ENCODE measurements around the gene INTS11.
A peak's percentile ranks its signal among the peaks of the same experiment; 100 is the strongest.

INTS11 gene

DNA sequence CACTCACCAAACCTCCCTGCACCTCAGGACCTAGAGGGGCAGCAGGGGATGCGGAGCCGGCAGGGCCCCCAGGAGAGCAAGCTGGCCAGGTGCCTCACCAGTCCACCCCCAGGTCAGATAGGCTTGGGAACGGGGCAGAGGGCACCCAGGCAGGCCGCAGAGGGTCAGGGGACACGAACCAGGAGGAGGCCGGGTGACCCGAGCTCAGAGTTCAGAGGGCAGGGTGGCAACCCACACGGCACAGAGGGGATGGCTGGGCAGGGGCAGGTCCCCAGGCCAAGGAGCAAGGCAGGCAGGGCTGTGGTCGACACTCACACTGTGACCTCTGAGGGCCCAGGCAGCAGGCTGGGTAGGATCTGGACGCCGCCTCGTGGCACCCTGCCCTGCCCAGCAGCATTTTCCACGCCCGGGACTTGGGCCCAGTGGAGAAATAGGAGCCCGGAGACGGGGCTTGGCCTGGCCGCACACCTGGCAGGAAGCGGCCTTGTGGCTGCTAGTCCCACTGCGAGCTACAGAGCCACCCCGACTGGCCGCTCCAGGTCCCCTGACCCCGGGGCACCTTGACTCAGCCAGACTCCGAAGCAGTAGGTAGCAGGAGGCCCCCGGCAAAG is 19.5 kb upstream of the INTS11 start:
- no peak for DNase-seq

DNA sequence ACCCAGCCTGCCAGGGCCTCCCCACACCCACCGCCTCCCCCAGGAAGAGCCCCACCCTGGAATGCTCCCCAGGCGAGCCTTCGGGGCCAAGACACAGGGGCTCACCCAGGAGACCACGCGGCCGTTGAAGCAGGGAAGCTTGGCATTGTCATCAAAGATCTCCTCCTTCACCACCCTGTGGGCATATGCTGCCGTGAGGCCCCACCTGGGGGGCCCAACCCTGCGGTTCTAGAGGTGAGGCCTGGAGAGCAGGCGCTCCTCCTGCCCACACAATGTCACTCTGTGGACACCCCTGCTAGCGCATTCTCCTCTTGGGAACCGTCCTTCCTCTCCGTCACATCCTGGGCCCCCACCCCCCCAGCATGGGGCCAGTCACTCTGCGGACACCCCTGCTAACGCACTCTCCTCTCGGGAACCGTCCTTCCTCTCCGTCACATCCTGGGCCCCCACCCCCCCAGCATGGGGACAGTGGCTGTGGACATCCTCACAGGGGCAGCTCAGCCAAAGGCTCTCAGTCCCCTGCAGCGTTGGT is 18.2 kb upstream of the INTS11 start:
- no peak for DNase-seq

DNA sequence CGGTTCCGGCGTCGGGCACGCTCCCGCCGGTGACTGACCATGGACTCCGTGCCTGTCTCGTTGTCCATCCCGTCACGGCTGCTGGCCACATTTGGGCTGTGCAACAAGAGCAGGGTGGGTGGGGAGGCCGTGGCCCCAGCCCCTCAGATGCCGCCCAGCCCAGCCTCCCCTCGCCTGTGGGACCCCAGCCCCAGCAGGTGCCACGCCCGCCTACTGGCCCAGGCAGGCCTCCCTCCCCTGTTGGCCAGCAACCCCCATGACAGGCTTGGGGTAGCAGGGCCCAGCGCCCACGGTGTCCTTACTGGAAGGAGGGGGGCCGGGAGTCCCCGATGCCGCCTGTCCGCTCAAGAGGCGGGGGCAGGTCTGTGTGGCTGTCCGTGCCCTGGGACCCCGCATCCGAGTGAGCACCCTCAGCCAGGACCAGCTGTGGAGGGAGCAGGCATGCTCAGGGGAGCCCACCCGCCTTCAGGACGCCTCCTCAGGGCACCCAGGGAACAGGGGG is 17.7 kb upstream of the INTS11 start:
- no peak for DNase-seq

DNA sequence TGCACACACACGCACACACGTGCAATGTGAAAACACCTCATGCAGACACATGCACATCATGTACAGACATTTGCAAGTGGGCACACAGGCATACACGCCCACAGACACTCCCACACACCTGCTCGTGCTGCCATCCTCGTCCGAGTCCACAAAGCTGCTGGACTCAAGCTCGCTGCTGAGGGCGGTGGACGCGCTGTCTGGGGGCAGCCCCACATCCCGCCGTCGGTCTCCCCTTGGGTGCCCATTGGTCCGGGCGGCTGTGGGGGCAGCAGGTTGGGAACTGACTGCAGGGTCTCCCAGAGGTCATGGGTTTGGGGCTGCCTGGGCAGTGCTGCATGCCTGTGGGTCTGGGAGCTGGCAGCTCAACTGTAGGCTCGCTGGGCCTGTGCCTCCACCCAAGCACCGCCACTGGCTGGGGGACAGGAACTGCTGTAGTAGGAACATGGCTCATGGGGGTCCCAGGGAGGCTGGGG is 17.1 kb upstream of the INTS11 start:
- DNase-seq, result no peak

DNA sequence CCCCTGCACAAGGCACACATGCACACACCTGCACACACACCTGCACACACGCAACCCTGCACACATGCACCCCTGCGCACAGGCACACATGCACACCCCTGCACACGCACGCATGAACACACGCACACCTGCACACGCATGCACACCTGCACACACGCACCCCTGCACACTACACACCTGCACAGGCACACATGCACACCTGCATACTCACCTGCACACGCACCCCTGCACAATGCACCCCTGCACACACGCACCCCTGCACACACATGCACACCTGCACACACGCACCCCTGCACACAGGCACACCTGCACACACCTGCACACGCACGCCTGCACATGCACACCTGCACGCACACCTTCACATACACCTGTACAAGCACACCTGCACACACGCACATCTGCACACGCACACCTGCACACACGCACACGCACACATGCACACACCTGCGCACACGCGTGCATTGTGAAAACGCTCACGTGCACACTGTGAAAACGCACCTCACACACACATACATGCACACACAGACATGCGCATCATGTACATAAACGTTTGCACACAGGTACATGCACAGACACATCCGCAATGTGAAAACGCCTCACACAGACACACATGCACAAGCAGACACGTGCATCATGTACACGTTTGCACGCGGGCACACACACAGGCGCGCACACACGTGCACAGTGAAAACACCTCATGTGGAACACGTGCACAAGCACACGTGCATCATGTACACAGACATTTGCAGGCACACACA is 16.5 kb upstream of the INTS11 start:
- DNase-seq, result no peak

DNA sequence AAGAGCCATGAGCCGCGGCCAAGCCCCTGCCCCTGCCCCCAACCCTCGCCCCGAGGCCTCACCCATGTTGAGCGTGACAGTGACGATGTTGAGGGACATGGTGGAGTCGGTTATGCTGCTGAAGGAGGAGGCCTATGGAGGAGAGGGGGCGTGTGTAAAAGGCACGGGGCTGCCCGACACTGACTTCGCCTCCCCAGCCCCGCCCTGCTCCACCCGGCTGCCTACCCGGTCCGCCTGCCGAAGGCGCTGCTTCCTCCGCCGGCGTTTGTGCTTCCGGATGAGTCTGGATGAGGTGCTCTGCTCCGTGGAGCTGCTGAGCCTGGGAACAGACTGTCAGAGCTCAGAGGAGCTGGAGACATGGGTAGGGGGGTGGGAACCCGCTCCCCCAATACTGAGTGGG is 15.7 kb upstream of the INTS11 start:
- DNase-seq, result no peak

DNA sequence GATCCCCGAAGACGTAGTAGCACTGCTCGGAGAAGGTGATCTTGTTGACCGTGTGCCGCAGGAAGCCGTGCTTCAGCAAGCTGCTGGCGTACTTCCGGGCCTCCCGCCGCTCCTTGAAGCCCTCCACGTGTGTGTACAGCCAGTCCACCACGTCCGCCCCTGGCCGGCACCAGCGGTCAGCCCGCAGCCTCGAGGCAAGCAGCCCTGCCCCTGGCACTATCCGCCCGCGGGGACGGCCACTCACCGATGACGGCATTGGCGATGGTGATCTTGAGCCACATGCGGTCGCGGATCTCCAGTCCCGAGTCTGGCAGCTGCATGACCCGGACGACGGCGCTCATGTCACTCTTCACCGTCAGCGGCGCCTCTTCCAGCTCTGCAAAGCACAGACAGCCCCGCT is 13.8 kb upstream of the INTS11 start:
- no peak for DNase-seq

DNA sequence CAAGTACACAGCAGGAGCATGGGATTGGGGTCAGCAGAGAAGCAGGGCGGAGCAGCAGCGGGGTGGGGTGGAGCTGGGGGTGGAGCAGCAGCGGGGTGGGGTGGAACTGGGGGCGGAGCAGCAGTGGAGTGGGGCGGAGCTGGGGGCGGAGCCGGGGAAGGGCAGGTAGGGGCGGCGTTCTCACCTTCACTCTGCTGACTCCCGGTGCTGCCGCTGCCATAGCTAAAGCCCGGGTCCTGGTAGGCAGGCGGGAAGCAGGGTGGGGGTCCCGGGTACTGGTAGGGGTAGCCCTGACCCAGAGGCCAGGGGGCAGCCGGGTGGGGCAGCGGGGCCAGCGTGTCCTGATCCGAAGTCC is 13.3 kb upstream of the INTS11 start:
- peak; percentile 49 for DNase-seq

DNA sequence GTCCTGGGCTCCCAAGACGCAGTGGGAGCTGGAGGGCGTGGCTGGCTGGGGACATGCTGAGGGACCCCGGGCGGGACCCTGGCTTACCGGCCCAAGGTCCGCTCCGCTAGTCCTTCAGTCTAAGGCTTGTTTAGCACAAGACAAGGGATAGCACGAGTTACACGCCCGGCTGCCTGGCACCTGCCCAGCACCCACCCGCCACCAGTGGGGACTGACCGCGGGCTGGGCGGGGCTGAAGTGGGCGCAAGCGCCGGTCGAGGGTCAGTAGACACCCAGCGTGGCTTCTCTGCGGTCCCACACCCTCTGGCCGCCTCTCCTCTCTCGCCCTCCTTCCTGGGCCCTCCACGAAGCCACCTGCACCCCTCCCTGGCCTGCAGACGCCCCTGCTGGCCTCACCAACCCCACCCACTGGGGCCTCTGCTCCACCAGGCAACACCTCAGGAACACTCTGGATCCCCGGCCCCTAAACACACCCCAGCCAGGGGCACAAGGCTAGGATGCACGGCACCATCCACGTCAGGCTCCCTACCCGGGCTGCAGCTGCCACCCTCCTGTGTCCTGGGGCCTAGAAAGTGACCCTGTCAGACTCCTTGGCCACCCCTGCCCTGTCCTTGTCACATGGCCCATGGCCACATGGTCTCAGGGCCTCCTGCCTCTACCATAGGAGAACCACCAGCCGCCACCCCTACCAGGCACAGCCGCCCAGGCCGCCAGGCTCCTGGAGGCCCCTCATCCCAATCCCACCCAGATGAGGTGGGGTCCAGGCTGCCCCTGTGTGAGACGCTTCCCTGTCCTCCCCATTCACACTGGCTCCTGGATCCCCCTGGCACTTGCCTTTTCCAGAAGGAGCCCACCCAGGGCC is 12.7 kb upstream of the INTS11 start:
- no peak for DNase-seq

DNA sequence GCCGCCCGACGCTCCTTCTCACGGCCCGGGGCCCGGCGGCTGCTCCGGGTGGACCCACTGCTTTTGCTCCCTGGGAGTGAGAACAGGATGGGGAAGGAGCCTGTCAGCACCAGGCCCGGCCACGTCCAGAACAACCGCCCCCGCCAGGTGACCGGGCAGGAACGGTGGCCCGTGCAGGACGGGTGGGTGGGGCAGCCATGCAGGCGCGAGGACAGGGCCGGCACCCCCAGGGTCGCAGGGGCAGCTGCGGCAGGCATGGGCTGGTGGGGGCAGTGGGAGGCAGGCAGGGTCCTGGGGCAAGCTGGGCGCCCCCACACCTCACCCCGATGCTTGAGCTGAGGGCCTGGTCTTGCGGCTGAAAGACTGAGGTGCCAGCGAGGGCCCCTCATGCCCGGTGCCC is 12.0 kb upstream of the INTS11 start:
- no peak for DNase-seq

DNA sequence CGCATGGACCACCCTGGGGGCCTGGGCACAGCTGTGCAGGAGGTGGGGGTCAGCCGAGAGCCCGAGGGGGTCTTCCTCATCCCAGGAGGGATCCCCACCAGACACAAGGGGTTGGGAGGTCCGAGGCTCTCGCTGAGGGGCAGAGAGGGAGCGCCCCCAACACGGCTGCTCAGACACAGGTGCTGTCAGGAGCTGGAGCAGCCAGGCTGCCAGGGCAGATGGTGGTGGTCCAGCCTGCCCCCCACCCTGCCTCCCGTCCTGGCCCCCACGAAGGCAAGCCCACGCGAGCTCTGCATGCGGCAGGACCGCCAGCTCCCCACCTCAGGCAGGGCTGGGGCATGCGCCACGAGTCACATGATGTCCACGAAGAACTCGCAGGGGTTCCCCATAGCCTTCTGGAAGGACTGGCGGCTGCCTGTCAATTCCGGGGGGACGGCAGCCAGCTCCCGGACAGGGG is 11.4 kb upstream of the INTS11 start:
- no peak for DNase-seq

DNA sequence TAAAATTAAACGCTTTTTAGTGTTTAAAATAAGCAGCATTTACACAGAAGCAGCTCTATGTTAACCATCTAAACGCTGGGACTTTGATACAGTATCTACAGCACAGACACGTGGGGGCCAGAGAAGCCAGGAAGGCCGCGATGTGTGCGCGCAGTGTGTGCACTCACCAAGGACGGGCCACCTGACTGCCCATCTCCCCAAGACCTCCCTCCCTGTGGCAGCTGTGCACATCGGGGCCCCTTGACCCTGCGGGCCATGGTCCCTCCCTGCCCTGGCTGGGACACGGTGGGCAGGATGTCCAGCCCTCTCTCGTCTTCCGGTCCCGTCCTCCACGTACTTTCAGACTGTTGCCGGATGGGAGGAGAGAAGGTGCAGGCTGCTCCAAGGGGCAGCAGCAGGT is 10.8 kb upstream of the INTS11 start:
- no peak for DNase-seq

DNA sequence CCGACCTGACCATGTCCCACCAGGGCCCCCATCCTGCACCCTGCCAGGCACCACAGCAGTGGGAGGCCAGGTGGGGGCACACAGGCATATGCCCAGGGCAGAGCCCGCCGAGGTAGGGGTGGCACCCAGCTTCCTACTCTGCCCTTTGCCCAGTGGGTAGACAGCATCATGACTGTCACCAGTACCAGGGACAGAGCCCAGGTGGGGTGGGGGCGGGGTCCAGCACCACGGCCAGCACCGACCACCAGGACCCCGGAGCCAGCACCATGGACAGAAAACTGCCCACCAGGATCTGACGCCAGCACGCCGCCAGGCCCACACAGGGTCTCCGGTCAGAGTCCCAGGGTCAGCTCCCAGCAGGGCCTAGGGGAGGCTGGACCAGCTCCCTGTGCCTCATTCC is 10.4 kb upstream of the INTS11 start:
- DNase-seq, result no peak

DNA sequence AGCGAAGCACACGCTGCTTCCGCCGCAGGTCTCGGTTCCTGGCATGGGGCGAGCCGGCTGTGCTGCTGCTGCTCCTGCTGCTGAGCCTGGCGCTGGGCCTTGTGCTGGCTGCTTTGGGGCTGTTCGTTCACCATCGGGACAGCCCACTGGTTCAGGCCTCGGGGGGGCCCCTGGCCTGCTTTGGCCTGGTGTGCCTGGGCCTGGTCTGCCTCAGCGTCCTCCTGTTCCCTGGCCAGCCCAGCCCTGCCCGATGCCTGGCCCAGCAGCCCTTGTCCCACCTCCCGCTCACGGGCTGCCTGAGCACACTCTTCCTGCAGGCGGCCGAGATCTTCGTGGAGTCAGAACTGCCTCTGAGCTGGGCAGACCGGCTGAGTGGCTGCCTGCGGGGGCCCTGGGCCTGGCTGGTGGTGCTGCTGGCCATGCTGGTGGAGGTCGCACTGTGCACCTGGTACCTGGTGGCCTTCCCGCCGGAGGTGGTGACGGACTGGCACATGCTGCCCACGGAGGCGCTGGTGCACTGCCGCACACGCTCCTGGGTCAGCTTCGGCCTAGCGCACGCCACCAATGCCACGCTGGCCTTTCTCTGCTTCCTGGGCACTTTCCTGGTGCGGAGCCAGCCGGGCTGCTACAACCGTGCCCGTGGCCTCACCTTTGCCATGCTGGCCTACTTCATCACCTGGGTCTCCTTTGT is 9.2 kb upstream of the INTS11 start:
- no peak for DNase-seq

DNA sequence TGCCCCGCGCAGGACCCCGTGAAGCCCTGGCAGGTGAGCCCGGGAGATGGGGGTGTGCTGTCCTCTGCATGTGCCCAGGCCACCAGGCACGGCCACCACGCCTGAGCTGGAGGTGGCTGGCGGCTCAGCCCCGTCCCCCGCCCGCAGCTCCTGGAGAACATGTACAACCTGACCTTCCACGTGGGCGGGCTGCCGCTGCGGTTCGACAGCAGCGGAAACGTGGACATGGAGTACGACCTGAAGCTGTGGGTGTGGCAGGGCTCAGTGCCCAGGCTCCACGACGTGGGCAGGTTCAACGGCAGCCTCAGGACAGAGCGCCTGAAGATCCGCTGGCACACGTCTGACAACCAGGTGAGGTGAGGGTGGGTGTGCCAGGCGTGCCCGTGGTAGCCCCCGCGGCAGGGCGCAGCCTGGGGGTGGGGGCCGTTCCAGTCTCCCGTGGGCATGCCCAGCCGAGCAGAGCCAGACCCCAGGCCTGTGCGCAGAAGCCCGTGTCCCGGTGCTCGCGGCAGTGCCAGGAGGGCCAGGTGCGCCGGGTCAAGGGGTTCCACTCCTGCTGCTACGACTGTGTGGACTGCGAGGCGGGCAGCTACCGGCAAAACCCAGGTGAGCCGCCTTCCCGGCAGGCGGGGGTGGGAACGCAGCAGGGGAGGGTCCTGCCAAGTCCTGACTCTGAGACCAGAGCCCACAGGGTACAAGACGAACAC is 8.5 kb upstream of the INTS11 start:
- DNase-seq, result no peak

DNA sequence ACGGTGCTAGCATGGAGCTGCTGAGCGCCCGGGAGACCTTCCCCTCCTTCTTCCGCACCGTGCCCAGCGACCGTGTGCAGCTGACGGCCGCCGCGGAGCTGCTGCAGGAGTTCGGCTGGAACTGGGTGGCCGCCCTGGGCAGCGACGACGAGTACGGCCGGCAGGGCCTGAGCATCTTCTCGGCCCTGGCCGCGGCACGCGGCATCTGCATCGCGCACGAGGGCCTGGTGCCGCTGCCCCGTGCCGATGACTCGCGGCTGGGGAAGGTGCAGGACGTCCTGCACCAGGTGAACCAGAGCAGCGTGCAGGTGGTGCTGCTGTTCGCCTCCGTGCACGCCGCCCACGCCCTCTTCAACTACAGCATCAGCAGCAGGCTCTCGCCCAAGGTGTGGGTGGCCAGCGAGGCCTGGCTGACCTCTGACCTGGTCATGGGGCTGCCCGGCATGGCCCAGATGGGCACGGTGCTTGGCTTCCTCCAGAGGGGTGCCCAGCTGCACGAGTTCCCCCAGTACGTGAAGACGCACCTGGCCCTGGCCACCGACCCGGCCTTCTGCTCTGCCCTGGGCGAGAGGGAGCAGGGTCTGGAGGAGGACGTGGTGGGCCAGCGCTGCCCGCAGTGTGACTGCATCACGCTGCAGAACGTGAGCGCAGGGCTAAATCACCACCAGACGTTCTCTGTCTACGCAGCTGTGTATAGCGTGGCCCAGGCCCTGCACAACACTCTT is 7.7 kb upstream of the INTS11 start:
- DNase-seq, result no peak

DNA sequence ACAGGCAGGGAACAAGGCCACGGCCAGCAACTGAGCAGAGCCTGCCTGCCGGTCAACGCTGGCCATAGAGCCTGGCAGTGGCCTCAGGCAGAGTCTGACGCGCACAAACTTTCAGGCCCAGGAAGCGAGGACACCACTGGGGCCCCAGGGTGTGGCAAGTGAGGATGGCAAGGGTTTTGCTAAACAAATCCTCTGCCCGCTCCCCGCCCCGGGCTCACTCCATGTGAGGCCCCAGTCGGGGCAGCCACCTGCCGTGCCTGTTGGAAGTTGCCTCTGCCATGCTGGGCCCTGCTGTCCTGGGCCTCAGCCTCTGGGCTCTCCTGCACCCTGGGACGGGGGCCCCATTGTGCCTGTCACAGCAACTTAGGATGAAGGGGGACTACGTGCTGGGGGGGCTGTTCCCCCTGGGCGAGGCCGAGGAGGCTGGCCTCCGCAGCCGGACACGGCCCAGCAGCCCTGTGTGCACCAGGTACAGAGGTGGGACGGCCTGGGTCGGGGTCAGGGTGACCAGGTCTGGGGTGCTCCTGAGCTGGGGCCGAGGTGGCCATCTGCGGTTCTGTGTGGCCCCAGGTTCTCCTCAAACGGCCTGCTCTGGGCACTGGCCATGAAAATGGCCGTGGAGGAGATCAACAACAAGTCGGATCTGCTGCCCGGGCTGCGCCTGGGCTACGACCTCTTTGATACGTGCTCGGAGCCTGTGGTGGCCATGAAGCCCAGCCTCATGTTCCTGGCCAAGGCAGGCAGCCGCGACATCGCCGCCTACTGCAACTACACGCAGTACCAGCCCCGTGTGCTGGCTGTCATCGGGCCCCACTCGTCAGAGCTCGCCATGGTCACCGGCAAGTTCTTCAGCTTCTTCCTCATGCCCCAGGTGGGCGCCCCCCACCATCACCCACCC is 6.9 kb upstream of the INTS11 start, which contains the start of gene TAS1R3:
Gene TAS1R3, plus strand, starts transcription at position 213 of the 898 bp plus-strand sequence. Its CDS starts 66 bp downstream, at position 279.
- no peak for DNase-seq

DNA sequence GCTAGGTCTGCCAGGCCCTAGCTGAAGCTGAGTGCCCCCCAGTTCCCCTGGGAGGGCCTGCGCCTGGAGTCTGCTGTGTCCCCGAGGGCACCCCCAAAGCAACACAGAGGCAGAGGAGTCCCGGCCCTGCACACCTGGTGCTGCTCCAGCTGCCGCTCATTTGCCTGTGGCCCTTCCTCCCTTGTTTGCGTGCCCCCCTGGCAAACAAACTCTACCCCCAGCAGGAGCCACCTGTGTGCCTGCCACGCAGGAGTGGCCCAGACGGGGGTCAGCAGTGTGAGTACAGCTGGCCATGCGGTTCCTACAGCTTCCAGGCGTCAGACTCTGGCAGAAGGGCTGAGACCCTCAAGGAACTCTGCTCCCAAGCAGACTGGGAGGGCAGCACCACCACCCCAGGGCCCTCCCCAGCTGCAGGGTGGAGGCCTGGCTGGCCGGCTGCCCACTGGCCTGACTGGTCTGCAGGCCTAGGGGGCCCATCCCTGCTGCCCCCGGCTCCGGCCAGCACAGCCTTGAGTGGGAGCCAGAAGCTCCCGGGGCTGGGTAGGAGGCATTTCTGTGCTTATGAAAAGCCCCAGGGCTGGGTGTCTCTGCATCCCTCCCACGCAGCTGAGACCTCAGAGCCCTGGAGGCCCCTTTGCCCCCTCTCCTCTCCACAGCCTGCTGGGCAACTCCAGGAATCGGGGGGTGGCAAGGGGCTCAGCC is 6.1 kb upstream of the INTS11 start:
- no peak for DNase-seq

All from stimulated activated CD4-positive, alpha-beta T cell treated with anti-CD3 and anti-CD28 coated beads, Interleukin-12 subunit alpha, Interleukin-12 subunit beta, amount 100 ng/mL, for 4 hours (primary cell).